T-helper 22 cell (primary cell): ENCODE measurements around the gene SYTL3.
"Not testable (repeated sequence)": the region's sequence is repeated elsewhere in the genome, so short reads cannot be mapped to it uniquely, and the experiment has no call there.

Experiments
- DNase-seq: peaks from one replicate; pipeline ENCODE4 v3.0.0-alpha.2; 2020; ENCODE audit warnings: low read depth

The SYTL3 gene

DNA sequence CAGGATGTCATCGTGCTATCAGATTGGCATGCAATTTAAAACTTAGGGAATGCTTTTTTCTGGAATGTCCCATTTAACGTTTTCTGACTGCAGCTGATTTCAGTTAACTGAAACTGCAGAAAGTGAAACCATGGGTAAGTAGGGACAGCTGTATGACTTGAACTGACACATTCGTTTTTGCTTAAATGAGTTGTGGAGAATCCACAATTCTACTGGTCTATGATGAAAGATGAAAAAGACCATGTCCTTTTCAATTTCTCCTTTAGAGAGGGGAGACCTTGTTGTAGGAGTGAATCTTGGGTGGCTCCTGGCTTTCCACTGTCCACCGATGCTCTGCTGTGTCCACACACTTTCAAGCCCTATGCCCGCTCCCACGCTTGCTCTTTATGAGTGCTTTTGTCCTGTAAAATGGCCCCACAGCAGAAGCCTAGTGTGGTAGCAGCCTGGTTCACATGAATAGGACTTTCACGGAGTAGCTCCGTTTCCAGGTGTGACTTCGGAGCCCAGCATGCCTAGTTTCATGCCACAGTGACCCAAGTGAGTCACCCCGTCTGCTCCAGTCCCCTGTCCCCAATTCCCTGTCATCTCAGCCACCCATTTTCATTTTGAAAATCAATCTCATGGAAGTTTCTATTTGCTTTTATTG is 27.2 kb upstream of the SYTL3 start:
- DNase-seq = no peak

DNA sequence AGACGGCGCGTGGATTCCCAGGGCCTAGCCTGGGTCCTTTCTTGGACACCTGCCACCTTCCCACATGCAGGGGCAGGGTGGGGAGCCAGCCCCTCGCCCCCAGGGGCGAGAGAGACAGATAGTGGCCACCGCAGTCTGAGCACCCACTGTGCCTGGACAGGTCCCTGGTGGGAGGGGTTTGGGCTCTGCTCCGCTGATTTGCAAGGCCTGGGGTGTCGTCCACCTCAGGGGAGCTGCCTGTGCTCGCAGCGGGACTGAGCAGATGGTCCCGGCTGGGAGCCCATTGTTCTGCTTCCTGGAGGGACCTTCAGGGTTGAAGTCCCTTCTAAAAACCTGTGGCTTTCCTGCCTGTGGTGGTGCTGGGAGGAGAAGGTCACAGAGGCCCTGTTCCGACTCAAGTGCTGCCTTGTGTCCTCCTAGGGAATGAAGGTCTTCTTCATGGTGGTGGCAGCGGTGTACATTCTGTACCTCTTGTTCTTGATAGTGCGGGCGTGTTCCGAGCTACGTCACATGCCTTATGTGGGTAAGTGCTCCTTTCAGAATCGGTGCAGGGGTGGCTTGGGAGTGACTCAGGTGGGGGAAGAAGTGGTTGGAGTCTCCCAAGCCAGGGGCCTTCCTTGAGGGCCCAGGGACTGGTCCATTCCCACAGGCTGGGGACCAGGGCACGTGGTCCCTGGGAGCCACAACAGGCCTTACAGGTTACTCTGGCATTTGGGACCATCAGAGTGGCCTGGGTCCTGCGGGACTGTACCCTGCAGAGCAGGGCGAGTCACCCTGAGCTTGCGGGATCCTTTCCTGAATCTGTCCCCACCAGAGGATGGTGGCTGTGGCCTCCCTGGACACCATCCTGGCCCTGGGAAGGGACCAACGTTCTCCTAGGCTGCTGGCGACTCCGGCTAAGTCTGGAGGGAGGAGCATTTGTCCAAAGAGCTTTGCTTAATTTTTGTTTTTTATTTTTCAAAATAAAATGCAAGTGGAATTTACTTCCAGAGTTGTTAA is 24.9 kb upstream of the SYTL3 start:
- DNase-seq = no peak

DNA sequence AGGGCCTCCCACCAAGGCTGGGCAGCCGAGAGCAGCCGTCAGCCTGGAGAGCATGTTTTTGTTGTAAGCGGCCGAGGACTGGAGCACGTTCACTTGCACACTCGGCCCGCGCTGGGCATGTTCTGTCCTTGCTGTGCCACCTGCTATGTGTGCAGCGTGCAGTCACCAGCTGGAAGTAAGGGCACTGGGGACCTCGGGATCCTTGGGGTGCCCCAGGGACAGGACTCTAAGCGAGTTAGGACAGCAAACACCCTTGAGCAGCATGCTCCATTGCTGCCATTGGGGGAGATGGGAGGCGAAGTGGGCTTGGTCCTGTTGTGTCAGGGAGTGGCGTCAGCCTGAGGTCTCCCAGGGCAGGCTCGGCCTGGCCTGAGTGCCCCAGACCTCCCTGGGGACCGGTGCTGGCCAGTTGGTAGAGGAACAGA is 24.0 kb upstream of the SYTL3 start:
- no peak for DNase-seq

DNA sequence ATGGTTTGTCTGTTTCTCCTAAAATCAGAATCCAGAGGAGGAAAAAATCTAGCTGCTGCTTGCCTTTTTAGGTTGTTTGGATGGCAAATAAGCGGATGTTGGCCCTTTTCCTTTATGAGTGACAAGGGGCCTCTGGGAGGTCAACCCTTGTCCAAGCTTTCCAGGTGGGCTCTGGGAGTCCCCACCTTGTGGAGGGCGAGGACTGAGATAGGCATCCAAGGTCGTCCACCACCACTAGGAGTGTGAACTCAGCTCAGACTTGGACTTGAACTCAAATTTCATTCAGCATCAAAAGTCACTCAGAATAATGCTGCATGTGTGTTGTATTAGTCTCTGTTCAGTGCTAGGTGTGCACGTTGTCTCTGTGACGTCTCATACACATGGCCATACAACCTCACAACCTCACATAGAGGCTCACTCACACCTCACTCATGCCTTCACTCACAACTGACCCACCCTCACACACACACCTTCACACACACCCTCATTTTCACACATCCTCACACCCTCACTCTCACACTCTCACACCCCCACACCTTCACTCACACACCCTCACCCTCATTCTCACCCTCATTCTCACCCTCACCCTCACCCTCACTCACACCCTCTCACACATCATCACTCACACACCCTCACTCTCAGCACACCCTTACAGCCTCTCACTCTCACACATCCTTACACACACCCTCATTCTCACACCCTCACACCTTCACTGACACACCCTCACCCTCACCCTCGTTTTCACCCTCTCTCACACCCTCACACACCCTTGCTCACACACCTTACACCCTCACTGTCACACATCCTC is 23.3 kb upstream of the SYTL3 start:
- no peak for DNase-seq

DNA sequence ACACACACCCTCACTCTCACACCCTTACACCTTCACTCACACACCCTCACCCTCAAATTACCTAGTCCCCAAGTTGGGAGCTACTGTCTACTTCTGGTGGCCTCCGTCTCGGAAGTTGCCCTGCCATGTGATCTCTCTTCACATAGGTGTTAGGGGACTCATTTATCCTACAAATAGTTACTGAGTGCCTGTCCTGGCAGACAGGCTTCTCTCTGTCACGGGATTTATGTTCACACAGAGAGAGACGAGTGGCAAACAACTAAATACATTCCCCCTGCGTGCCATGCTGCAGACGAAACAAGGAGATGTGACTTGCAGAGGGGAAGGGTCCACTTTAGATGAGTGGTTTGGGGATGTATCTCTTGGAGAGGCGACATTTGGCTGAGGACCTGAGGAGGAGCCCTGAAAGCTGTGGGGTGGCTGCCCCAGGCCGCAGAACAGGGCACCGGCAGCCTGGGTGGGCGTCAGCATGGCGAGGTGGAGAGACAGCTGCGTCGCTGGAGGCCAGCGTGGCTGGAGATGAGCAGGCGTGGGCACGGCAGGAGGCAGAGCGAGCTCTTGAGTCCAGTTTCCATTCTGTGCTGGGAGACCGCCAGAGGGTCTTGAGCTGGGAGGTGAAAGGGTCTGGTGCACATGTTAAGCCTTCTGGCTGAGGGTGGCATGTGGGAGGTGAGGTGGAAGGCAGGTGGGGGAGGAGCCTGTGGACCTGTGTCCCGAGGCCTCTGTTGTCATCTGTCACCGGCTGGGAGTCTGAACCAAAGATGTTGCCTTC is 22.5 kb upstream of the SYTL3 start:
- no peak for DNase-seq

DNA sequence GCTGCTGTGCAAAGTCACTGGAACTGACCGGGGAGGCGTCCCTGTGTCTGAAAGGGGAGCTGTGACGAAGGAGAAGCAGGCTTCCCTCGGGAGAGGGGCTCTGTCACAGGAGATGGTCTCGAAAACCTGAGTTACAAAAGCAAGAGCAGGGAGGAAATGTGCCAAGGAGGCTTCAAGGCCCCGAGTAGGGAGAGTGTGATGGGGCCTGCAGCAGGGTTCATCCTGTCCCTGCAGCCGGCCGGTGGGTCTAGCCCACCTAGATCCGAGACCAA is 22.0 kb upstream of the SYTL3 start:
- DNase-seq = no peak

DNA sequence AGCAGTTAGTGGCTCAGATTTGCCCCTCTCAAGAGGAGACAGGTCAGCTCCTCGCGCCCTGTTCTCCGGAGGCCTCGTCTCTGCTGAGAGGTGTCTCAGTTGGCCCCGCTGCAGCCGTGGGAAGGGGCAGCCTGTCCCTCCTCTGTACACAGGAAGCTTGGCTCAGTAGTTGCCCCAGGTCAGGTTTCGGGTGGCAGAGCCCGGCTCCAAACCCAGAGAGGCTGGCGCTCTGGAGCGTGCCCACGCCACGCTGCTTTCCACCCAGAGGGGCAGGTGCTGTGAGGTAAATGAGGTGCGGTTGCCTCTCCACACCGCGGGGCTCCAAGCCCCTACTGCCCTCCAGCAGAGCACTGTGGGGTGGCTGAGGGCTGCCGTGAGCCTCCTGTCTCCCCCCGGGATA is 21.3 kb upstream of the SYTL3 start:
- no peak for DNase-seq

DNA sequence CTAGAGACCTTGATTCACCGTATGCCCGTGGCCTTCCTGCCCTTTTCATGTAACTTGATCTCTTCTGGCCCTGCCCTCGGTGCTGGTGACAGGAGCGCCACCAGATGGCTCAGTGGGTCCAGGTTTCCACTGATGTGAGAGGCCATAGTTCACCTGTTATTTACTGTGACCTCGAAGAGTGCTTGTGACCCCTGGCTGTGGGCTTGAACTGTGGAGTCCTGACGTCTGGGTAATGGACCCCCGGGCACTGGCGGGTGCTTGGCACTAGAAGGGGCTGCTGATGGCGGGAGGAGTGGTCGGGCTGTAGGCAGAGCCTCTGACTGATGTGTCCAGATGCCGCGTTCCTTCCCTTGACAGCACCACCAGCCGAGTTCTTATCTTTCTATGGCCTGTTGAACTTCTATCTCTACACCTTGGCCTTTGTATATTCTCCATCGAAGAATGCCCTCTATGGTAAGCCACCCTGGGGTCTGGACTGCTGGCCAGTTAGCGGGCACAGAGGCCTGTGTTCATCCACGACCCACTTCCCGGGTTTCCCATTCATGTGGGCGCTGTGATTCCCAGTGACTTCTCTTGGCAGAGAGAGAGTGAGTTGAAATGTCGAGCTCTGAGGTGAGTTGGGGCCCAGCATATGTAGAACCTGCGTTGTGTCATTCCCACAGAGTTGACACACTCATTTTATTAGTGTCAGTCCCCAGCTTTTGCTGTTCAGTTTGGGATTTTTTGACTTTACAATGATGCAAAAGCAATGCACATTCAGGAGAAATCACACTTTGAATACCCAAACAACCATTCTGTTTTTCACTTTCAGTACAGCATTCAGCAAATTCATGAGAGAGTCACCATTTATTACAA is 20.3 kb upstream of the SYTL3 start:
- DNase-seq = no peak

DNA sequence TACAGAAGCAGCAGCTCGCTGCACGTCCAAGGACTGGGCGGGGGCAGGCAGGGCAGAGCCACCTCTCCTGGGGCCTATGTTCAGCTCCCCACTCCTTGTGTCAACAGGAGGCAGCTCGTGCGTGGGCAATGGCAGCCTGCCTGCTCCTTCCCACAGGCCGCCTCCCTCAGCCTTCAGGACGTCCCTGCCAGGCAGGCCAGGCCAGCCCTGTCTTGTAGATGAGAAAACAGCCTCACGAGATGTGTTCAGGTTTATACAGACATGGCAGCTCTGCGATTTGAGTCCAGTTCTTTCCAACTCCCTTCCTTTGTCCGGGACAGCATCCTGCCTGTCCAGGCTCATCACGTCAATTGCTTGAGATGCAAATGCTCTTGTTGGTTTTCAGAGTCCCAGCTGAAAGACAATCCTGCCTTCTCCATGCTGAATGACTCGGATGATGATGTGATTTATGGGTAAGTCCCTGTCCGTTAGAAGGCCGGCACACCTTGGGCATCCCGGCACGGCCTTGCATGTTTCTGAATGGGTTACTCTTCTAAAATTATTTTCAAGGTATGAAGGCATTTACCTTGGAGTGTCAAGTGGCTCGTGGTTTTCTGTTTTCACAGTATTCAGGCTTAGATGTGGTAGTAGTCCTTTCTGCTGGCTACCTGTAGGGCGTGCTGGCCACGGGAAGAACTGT is 18.8 kb upstream of the SYTL3 start:
- DNase-seq = no peak

DNA sequence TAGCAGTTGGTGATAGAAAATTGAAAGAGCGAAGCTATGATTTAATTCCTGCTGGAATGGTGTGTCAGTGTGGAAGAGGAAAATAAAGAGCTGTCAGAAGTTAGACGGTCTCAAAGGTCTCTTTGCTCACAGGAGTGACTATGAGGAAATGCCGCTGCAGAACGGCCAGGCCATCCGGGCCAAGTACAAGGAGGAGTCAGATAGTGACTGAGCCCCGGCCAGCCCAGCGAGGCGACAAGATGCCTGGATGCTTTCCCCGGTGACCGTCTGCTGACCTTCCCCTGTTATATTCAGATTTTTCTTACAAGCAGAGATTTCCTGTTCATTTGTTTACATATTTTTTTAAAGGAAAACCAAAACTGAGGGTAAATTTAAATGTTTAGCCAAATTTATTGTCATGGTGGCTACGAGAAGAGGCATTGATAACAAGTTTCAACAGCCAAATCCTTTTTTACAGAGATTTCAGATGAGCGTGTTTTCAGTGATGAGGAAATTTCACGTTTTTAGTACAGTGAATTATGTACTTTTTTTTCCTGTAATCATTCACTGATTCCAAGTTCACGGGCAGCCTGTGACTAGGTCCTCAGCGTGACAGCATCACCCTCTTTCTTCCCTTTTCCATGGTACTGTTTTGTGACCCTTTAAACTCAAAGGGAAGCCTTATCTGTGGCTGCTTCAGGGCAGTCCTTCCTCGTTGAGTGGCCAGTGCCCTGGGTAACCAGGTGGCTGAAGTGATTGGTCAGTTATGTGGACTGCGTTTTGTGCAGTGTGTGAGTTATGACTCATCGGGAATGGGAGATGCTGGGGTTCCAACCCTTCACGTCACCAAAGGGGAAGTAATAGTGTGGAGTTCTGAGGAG is 17.9 kb upstream of the SYTL3 start:
- no peak for DNase-seq

DNA sequence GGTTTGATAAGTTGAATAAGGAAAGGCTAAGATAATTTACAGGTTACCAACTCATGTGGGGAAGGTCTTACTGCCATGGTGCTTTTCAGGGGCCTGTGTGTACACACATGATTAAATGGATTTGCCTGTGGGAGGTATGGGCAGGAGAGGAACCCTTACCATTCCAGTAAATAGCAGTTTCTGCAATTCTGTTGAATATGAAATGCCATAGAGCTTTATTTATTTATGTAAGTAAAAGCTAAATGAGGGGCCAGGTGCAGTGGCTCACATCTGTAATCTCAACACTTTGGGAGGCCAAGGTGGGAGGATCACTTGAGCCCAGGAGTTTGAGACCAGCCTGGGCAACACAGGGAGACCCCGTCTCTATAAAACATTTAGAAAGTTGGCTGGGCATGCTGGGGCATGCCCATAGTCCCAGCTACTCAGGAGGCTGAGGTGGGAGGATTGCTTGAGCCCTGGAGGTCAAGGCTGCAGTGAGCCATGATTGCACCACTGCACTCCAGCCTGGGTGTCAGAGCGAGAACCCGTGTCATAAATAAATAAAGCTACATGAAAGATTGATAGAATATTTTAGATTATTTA is 17.2 kb upstream of the SYTL3 start:
- DNase-seq = not testable (repeated sequence)

DNA sequence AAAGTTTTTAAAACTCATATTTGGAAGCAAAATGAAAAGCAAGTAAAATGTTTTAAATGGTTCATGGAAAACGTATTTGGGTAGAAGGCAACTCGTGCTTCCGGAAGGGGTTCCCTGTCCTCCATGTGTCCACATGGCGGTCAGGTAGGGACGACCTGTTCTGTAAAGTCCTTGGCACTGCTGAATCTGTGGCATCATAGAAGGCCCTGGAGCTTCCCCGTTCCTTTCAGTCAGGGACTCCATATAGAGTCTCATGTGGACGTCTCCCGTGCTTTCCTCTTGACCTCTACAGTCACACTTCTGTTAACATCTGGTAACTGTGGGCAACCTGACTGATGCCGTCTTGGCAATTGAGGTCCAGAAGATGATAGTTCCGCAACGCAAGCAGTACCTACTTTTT is 16.7 kb upstream of the SYTL3 start:
- DNase-seq = no peak

DNA sequence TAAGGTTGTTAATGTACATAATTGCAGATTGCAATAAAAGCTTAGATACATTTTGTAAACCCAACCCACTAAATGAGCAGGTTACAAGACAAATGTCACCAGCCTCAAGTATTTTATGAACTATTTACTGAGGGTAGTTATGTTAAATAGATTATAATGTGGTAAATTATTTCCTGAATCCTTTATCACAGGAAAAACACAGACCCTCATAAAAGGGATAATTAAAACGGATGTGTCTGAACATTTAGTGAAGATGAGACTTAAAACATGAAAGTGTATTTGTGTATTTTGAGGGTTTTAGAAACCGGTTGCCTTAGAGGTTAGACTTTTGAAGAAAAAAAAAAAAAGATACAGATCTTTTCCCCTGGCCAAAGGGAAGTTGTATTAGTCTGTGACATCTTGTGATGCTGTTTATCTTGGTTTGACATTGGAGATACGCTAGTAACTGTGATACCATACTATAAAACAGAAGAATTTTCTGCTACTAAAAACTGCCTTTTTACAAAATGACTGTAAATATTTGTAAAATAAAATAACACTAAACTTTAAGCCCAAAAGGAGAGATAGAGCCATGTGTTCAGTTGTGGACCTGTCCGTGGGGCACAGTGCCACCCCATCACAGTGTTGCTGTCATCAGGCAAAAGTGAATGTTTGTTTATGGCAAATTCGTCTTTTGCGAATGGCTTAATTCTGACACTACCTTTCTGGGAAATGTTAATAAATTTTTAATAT is 15.0 kb upstream of the SYTL3 start:
- no peak for DNase-seq

DNA sequence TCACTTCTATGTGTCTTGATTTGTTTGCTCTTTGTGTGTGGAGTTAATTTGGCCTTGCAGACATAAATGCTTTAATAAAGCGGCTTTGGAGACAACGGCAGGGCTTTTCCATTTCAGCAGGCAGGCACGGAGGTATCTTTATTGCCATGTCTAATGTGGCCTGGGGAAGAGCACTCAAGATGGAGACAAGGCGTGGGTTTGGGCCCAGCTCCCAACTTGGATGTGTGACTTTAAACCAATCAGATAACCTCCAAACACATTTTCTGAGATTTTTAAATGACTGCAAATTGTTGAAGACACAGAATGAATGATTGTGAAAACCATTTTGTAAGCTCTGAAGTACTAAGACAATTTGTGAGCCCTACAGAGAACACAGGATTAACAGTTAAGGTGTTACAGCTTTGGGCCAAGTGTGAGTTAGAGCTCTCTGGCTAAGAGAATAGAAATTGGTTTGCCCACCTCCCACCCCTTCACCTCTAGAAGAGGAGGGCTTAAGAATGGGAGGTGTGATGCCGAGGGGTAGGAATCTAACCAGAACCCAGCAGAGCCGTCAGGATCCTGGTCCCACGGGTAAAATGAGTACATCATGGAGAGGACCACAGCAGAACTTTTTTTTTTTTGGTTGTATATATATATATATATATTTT is 14.3 kb upstream of the SYTL3 start:
- DNase-seq = no peak

DNA sequence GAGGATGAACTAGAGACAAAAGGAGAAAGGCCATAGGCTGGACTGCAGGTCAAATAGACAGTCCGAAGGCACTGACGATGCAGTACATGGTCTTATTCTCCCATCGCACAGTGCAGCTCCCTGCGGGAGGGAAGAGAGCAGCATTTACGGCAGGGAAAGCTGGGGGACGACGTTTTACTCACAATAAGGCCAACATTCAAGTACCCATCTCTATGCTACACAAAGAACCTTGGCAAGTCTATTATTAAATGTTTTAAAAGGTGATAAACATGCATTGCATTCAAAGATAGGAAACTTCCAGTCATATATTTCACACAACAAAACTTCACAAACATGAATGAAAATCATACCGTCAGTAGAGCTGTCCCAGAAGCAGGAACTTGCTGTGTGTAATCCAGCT is 13.1 kb upstream of the SYTL3 start:
- DNase-seq = no peak

DNA sequence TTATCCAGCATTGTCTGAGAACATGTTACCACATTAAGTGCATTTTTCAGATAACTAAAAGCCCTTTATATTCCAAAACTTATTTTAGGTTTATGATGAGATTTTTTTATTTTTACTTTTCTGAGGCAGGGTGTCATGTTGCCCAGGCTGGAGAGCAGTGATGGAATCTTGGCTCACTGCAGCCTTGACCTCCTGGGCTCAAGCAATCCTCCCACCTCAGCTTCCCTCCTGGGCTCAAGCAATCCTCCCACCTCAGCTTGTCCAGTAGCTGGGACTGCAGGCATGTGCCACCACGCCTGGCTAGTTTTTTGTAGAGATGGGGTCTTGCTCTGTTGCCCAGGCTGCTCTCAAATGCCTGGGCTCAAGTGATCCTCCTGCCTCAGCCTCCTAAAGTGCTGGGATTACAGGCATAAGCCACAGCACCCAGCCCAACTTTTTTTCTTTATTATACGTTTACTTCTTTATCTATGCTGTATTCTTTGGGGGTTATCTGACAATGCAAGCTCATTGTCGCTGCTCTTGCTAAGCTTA is 11.5 kb upstream of the SYTL3 start:
- no peak for DNase-seq

DNA sequence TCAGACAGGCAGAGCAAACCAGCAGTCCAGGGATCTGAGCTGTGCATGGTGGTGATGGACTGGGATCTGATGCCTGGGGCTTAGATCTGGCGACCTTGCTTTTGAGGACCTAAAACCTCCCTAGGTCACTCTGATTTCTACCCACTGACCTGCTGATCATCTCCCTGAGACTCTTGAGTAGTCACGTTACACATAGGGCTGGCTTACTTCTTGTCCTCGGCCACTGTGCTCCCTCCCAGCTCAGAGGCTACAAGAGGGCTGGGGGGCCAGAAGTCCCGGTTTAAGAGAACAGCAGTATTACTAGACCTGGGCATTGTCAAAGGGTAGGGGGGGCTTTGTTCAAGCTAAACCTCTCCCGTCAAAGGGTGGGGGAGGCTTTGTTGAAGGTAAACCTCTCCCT is 10.8 kb upstream of the SYTL3 start:
- DNase-seq = no peak

DNA sequence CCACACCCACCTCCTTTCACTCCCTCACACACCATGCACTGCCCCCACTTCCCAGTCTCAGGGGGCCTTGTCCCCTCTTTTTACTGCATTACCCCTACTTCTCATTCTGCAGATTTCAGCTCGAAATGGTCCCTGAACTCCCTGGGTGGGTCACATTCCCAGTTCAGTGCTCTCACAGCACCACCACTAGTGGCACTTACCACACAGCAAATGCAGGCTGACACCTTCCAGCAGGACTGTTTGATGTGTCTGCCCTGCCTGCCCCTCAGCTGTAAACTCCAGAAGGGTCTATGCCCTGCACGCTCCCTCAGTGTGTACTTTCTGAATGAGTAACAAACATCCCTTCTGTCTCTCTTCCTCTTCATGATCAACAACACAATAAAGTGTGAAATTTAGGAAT is 9.3 kb upstream of the SYTL3 start:
- DNase-seq = no peak
